ENCODE results near the gene GSS.

The GSS gene

DNA sequence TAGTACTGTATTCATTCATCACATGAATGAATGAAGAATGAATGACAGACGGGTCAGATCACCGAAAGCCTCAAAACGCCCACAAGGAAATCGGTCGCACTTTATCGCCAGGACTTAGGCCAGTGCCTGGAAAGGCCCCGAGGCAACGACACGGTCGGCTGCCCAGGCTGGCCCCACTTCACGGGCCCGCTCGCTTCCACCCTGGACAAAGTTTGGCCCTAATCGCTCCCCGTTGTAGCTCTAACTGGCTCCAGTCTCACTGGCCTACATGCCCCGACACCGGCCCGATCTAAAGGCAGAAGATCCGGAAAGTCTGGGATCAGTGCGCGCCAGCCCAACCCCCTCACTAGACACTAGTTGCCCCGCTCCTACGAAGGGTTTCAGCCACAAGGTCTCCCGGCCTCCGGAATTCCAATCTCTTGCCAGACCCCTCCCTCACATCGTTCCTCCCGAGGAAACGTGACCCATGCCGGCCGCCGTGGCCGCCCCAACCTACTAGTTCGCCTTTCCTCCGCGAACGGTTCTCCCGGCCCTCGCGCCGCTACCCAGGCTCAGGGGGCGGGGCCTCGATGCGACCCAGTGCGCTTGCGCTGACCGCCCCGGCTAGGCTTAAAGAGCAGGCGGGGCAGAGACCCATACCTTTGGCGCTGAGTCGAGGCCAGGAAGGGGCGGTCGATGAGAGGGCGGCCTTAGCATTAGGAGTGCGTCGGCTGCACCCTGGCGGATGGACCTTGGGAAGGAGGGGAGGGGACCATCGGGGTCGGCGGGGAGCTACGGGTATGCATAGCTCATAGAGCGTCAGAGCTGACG is at the start of gene GSS, which contains the start of gene MYH7B:
GSS (minus strand) TSS at position 576 of the 810 bp plus-strand sequence. CDS start 3,954 bp downstream, outside the sequence.
MYH7B (plus strand) TSS at position 638 of the 810 bp plus-strand sequence. CDS start 22,138 bp downstream, outside the sequence.
- DNase-seq = peak; percentile 92 to 94

- DNase-seq = no peak
These were observed 49.3 kb upstream of the GSS start for GRCh38 chr20:35004749-35005462.

- DNase-seq = no peak
These were observed 48.6 kb upstream of the GSS start for GRCh38 chr20:35004051-35004725.

- DNase-seq = no peak
These were observed 47.8 kb upstream of the GSS start for GRCh38 chr20:35003211-35004031.

- DNase-seq = no peak
These were observed 47.0 kb upstream of the GSS start for GRCh38 chr20:35002426-35003210.

- no peak for DNase-seq
These were observed 46.2 kb upstream of the GSS start for GRCh38 chr20:35001596-35002362.

DNA sequence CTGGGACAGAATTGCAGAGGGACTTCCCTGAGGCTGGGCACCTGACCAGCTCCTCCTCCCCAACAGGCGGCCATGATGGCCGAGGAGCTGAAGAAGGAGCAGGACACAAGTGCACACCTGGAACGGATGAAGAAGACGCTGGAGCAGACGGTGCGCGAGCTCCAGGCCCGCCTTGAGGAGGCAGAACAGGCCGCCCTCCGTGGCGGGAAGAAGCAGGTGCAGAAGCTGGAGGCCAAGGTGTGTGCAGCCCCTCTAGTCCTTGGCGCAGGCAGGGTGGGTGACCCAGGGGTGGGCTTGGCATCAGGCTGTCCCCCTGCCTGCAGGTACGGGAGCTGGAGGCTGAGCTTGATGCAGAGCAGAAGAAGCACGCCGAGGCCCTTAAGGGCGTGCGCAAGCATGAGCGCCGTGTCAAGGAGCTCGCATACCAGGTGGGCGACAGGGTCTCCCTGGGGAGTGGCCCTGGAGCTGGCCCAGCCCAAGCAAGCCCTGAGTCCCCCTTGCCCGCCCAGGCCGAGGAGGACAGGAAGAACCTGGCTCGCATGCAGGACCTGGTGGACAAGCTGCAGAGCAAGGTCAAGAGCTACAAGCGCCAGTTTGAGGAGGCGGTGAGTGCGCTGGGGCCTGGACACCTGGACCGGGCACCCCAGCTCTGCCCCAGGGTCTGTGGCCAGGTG is 45.5 kb upstream of the GSS start:
- no peak for DNase-seq

DNA sequence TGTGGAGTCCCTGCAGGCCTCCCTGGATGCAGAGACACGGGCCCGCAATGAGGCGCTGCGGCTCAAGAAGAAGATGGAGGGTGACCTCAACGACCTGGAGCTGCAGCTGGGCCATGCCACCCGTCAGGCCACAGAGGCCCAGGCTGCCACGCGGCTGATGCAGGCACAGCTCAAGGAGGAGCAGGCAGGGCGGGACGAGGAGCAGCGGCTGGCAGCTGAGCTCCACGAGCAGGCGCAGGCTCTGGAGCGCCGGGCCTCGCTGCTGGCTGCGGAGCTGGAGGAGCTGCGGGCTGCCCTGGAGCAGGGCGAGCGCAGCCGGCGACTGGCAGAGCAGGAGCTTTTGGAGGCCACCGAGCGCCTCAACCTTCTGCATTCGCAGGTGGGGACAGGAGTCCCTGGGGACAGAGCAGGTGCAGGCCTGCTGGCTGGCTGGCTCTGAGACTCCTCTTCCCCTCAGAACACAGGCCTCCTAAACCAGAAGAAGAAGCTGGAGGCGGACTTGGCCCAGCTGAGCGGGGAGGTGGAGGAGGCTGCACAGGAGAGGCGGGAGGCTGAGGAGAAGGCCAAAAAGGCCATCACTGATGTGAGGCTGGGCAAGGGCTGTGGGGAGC is 44.8 kb upstream of the GSS start:
- no peak for DNase-seq

- DNase-seq = no peak
These were observed 44.2 kb upstream of the GSS start for GRCh38 chr20:34999782-35000181.

DNA sequence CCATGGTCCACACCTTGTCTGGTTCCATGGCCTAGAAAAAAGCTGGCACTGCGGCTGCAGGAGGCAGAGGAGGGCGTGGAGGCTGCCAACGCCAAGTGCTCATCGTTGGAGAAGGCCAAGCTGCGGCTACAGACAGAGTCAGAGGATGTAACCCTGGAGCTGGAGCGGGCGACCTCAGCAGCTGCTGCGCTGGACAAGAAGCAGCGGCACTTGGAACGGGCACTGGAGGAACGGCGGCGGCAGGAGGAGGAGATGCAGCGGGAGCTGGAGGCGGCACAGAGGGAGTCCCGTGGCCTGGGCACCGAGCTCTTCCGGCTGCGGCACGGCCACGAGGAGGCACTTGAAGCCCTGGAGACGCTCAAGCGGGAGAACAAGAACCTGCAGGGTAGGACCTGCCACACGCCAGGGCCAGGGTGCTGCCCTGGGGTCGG is 43.4 kb upstream of the GSS start:
- DNase-seq = no peak

DNA sequence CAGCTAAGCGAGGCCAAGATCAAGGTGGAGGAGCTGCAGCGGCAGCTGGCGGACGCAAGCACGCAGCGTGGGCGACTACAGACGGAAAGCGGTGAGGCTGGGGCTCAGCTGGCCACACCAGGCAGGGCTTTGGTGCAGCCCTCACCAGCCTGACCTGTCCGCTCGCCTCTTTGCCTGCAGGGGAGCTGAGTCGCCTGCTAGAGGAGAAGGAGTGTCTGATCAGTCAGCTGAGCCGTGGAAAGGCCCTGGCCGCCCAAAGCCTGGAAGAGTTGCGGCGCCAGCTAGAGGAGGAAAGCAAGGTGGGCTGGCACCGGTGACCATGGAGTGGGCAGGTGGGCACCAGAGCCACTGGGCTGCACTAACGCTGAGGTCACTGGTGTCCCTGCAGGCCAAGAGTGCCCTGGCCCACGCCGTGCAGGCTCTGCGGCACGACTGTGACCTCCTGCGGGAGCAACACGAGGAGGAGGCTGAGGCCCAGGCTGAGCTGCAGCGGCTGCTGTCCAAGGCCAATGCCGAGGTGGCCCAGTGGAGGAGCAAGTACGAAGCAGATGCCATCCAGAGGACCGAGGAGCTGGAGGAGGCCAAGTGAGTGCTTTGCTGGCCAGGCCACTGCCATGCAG is 42.8 kb upstream of the GSS start:
- no peak for DNase-seq

DNA sequence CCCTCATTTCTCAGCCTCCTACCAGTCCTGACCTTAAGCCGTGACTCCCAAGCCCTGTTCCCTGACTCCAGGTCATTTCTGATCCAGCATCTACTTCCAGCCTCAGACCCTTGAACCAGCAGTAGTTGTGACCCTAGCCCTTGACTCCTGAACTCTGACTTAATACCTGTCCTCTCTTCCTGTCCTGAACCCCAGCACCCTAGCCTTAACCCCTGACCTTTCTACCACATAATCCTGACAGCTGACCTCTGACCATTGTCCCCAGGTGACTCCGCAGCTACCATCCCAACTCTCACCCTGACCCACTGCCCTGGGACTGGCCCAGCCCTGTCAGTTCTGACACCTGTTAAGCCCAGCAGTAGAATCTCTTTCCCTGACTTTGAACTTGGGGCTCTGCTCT is 42.2 kb upstream of the GSS start:
- DNase-seq = no peak

GRCh38 chr20:34997131-34997561 is 41.5 kb upstream of the GSS start:
- no peak for DNase-seq

DNA sequence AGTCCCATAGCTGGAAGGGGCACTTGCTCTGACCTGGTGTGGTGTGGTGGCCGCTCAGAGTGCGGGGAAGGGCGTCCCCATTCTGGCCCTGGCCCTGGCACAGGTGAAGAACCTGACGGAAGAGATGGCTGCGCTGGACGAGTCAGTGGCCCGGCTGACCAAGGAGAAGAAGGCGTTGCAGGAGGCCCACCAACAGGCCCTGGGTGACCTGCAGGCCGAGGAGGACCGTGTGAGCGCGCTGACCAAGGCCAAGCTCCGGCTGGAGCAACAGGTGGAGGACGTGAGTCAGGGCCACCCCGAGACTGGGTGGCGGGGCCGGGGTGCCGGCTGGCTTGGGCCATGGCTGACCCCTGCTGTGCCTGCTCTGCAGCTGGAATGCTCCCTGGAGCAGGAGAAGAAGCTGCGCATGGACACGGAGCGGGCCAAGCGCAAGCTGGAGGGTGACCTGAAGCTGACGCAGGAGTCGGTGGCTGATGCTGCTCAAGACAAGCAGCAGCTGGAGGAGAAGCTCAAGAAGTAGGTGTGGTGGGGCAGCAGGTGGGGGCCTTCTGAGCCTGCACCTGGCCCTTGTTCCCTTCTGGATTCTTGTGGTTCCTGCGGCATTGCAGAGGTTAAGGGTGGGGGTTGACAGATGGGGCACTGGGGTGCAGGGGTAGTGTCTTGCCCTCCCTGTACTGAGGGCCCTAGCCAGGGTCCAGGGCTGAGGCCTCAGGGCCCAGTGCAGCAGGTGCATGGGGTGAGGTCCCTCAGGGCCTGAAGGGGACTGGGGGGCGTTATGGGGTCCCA is 40.8 kb upstream of the GSS start:
- no peak for DNase-seq

- DNase-seq = no peak
These were observed 40.1 kb upstream of the GSS start for GRCh38 chr20:34995696-34996095.

GRCh38 chr20:34995192-34995591 is 39.6 kb upstream of the GSS start:
- no peak for DNase-seq

- no peak for DNase-seq
These were observed 39.0 kb upstream of the GSS start for GRCh38 chr20:34994509-34995131.

- DNase-seq = no peak
These were observed 38.4 kb upstream of the GSS start for GRCh38 chr20:34993941-34994508.

Measured in AML-193 (cell line).